Measurements from ENCODE around the gene MAJIN. TPM values are rescaled to one million over a fixed set of nuclear protein-coding genes. Genes with fewer than 3 reads are reported as not detected.

MAJIN gene
- total and polyA plus RNA-seq, 10 of the 15 experiments (the other 5 are each of a cell fraction or from before 2014, with no cell fraction given): 0.10 TPM; not detected in 9

- TF ChIP-seq CEBPZ (IDR thresholded peaks at IDR 0.05; ENCODE audit: low read depth, low read length) (no peak), POLR2AphosphoS2 (IDR thresholded peaks at IDR 0.05; ENCODE audit: low read depth, low read length) (peak; percentile 36; the same call in 1 of the 2 replicates), E2F4 (IDR thresholded peaks at IDR 0.05; ENCODE audit: low read depth, low read length) (peak; percentile 20; the same call in 1 of the 2 replicates), HDGF (IDR thresholded peaks at IDR 0.05) (no peak; the same call in 1 of the 2 replicates), NBN (IDR thresholded peaks at IDR 0.05) (peak; percentile 56), KDM1A (IDR thresholded peaks at IDR 0.05; ENCODE audit: borderline replicate concordance) (no peak), TCF7 (IDR thresholded peaks at IDR 0.05; ENCODE audit: borderline replicate concordance) (no peak)
- TF ChIP-seq, protein P1, sequence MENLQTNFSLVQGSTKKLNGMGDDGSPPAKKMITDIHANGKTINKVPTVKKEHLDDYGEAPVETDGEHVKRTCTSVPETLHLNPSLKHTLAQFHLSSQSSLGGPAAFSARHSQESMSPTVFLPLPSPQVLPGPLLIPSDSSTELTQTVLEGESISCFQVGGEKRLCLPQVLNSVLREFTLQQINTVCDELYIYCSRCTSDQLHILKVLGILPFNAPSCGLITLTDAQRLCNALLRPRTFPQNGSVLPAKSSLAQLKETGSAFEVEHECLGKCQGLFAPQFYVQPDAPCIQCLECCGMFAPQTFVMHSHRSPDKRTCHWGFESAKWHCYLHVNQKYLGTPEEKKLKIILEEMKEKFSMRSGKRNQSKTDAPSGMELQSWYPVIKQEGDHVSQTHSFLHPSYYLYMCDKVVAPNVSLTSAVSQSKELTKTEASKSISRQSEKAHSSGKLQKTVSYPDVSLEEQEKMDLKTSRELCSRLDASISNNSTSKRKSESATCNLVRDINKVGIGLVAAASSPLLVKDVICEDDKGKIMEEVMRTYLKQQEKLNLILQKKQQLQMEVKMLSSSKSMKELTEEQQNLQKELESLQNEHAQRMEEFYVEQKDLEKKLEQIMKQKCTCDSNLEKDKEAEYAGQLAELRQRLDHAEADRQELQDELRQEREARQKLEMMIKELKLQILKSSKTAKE (IDR thresholded peaks at IDR 0.05; ENCODE audit: low read depth, poor library complexity, severe bottlenecking): no peak
These were observed 42.2 kb upstream of the MAJIN start, which contains the start of gene ARL2 (continued) for GRCh38 chr11:65013888-65014725.
